RWPE1 (cell line): Measurements from ENCODE around the gene HOXA3.

Experiments used
- CTCF ChIA-PET: fragments of 350-600 bp; sonication (Branson Sonifier 250); formaldehyde crosslinking; extraction: SDS; loops from one replicate; lab custom pipeline; 2021; lab: Yijun Ruan, JAX
- POLR2A ChIA-PET: fragments of 400-600 bp; formaldehyde crosslinking; extraction: SDS; loops from one replicate; lab custom pipeline; 2020; ENCODE audit warnings: antibody characterized with exemption; ENCODE audit not compliant: low non-redundant PET; lab: Yijun Ruan, JAX
- DNase-seq: peaks from one replicate; pipeline ENCODE4 v3.0.0; 2012; ENCODE audit warnings: low spot score
- H3K27ac ChIP-seq: fragments of 450-650 bp; 2 replicates; pipeline ENCODE4 v1.5.1; 2017
- TF ChIP-seq, protein P1 (sequence below): fragments of 450-650 bp; conservative IDR thresholded peaks from 2 replicates; pipeline ENCODE4 v1.5.1; 2017; ENCODE audit warnings: low read depth, mild to moderate bottlenecking

Gene HOXA3

DNA sequence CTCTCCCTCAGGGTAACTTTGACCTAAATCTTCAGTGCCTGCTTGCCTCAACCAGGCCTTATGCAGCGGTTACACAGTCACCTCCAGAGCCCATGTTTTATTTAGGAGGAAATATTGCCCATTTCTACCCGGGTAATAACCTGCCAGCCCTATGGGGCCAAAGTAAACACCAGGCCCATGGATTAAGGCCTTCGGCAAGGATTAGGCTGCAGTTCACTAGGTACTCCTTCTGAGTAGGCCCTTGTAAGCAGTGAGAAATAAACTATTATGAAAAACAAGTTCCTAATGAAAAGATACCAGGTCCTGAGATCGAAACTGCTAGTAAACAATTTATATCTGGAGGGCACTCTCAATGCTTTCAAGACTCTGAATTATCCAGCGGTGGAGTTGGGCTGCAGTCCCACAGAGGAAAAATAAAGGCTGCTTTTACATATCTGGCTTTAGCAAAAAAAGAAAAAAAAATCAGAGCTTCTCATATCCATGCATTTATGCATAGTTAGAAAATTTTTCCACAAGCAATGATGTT is 25.5 kb upstream of the HOXA3 start:
- H3K27ac ChIP-seq = peak overlapping the region; percentile 95
- CTCF ChIA-PET = interaction anchor here (1.7 kb wide), 1 partner anchor 12 kb away, joined by 5 read pairs; no protein-coding TSS in a partner anchor
- TF ChIP-seq, protein P1, sequence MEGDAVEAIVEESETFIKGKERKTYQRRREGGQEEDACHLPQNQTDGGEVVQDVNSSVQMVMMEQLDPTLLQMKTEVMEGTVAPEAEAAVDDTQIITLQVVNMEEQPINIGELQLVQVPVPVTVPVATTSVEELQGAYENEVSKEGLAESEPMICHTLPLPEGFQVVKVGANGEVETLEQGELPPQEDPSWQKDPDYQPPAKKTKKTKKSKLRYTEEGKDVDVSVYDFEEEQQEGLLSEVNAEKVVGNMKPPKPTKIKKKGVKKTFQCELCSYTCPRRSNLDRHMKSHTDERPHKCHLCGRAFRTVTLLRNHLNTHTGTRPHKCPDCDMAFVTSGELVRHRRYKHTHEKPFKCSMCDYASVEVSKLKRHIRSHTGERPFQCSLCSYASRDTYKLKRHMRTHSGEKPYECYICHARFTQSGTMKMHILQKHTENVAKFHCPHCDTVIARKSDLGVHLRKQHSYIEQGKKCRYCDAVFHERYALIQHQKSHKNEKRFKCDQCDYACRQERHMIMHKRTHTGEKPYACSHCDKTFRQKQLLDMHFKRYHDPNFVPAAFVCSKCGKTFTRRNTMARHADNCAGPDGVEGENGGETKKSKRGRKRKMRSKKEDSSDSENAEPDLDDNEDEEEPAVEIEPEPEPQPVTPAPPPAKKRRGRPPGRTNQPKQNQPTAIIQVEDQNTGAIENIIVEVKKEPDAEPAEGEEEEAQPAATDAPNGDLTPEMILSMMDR = no peak
- POLR2A ChIA-PET = no interaction called here
- DNase-seq = no peak

DNA sequence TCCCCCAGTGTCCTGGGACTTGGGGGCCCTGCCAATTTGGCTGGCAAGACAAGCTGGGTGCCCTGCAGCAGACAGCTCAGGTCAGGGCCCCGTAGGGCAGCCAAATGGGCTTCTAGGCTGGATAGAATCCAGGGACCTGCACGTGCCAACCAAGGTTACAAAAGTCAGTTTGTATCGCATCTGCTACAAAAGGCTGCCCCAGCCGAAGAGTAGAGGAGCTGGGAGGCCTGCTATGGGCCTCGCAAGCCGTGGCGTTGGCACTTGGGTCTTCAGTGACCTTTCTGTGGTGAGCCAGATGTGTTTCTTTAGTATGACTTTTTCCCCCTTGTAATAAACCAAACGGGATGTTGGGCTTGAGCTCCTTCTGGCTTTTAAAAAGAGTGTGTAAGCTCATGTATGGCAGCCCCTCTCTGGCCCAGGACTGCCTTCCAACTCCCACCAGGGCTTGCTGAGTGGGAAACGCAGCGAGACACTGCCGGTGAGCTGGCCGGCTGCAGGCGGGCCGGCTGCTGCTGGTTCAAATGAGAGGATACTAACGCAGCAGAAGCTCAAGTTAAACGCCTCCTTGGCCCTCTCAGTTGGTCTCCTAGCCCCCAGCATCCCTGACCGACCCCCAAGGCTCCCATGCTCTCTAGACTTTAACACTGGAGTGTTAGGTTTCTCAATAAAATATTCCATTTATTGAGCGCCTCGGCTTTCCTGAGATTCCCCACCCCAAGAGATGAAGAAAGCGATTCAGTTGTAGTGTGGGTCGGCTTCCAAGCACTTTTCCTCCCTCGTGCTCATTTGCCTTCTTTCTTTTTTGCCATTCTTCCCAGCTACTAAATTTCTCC is 24.8 kb upstream of the HOXA3 start:
- CTCF ChIA-PET = no interaction called here
- DNase-seq = no peak
- peak overlapping the region; percentile 95 for H3K27ac ChIP-seq
- TF ChIP-seq, protein P1 = no peak
- POLR2A ChIA-PET = no interaction called here

DNA sequence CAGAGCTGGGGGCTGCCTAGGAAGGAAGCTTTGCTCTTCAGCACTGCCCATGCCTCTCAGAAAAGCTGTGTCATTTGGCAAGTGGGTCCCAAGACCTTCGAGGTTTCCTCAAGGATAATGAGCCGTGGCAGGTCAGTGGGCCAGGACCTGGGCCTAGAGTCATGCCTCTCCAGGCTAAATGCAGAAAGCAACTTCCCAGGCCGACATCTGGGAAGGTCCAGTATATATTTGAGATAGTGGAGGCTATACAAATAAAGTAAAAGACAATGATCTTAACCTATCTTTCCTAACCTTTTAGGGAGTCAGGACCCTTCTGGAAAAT is 24.1 kb upstream of the HOXA3 start:
- POLR2A ChIA-PET = no interaction called here
- H3K27ac ChIP-seq = peak overlapping the region; percentile 95
- TF ChIP-seq, protein P1 = no peak
- DNase-seq = no peak
- CTCF ChIA-PET = interaction anchor here (0.7 kb wide), 1 partner anchor 9 kb away, joined by 3 read pairs; the partner anchor contains the start of gene HOXA11

DNA sequence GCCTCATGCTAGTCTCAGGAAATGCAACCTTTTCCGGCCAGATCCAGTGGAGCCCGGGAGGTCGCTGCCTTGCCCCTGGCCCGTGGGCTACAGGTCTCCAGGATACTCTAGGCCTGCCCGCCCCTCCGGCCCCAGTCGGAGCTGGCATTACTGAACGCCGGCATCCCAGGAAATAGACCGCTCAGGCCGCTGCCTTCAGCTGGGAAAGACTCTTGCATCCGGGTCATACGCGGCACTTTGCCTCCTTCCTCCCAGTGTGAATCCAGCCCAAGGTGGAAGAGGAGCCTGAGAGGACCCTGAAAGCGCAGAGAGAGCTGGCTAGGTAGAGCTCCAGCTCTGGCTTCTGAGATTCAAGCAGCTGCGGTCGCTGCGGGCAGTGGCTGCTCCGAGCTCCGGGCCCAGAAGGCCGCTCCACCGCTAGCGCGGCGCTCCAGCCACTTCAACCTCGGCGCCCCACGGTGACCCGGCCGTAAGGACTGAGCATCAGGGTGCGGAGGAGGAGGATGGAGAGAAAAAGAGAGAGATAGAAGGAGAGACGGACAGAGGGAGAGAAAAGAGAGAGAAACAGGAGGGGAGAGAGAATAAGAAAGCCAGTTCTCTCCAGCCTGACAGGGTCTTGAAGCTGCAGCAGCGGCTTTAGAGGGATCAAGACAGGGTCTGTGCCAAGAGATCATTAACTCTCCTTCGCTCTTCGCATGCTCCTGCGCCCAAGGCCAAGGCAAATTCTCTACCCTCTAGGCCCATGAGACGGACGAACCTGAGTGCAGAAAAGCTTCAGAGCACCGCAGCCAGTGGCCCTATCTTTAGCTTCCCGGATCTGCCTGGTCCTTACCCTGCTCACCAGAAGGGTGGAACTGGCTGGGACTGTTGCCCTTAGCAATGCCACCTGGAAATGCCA is 23.5 kb upstream of the HOXA3 start:
- CTCF ChIA-PET = interaction anchor here (0.7 to 2.1 kb wide), 4 partner anchors 8 to 569 kb away, joined by 3 to 7 read pairs (median 3); partner anchors contain the start of gene HOXA11
- POLR2A ChIA-PET = no interaction called here
- TF ChIP-seq, protein P1 = no peak
- no peak for DNase-seq
- peak overlapping the region; percentile 95 for H3K27ac ChIP-seq

DNA sequence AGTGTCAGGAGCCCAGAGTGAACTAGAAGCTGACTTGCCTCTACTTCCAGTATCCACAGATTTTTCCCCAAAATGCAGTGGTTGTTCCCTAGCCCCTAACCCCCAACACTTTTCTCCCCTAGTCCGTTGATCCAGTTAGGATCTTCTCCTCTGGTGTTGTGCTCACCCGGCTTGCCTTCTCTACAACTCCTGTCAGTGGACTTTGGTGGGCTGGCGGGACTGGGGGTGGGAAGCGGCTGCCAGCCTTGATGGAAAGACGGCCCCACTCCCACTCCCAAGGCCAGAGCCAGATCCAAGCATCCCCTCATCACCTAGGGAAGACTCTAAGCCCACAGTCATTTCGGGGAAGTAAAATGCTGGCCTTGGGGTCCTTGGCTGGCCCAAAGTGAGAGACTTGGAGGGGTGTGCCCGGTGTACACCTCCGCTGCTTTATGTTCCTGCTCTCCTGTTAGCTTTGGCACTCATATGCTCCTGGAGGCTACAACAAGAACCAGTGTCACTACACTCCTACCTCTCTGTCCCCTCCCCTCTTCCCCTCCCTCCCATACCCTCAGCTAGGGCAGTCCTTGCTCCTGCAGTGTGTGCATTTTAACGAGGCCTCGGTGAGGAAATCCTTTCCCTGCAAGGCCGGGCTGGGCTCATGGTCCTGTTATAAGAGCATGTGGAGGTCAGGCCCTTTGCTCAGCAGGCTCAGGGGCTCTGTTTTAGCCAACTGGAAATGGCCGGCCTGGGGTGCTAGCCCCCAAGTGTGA is 22.7 kb upstream of the HOXA3 start:
- H3K27ac ChIP-seq = peak overlapping the region; percentile 95
- ChIA-PET POLR2A (no interaction called here), CTCF (interaction anchor here (0.7 to 2.1 kb wide), 4 partner anchors 9 to 570 kb away, joined by 3 to 7 read pairs (median 5); no protein-coding TSS in a partner anchor)
- TF ChIP-seq, protein P1 = no peak
- no peak for DNase-seq
